Peyer's patch (tissue), 4 donors: ENCODE data around the gene IKBKG. TPM values are rescaled to one million over a fixed set of nuclear protein-coding genes. Genes with fewer than 3 reads are reported as not detected.

Source experiments
- DNase-seq, 3 donors: peaks; one replicate each; pipeline ENCODE4 v3.0.0-alpha.2; 2017 to 2019
- H3K27ac ChIP-seq, 4 donors: fragments of 200-600 bp; sonication (generic); one replicate each; pipeline ENCODE4 v1.5.1; 2016 to 2019
- H3K27me3 ChIP-seq, 2 donors: fragments of 200-600 bp; sonication (generic); one replicate each; pipeline ENCODE4 v1.5.1; 2019
- H3K36me3 ChIP-seq, 3 donors: fragments of 200-600 bp; sonication (generic); one replicate each; pipeline ENCODE4 v1.5.1; 2016 to 2019
- H3K4me1 ChIP-seq, 4 donors: fragments of 200-600 bp; sonication (generic); one replicate each; pipeline ENCODE4 v1.5.1; 2016 to 2019
- H3K4me3 ChIP-seq, 4 donors: fragments of 200-600 bp; sonication (generic); 1 replicate in 3 of 4; 2 replicates in 1 of 4; pipeline ENCODE4 v1.5.1; 2016 to 2019; ENCODE audit warnings: mild to moderate bottlenecking in 1 of 4
- H3K9me3 ChIP-seq, 4 donors: fragments of 200-600 bp; sonication (generic); one replicate each; pipeline ENCODE4 v1.5.1; 2016 to 2019; ENCODE audit warnings: mild to moderate bottlenecking in 1 of 4
- CTCF ChIP-seq, 6 experiments: fragments of 450-650 bp in 4 of 6; fragments of 200-600 bp in 2 of 6; sonication (generic) in 1 of 6; IDR thresholded peaks; one replicate each; pipeline ENCODE4 v1.5.1; 2017 to 2019; ENCODE audit warnings: antibody characterized with exemption in 6 of 6, mild to moderate bottlenecking in 3 of 6, moderate library complexity in 1 of 6
- POLR2A ChIP-seq, 2 donors: fragments of 450-650 bp; IDR thresholded peaks; one replicate each; pipeline ENCODE4 v1.5.1; 2017; ENCODE audit warnings: antibody characterized with exemption in 2 of 2, mild to moderate bottlenecking in 2 of 2, moderate library complexity in 2 of 2
- total RNA-seq, 4 donors: library from RNA; depleted of rRNA; stranded (reverse); fragments of >200 nt; gene quantifications; one replicate each; pipeline ENCODE4 v1.1.0, GENCODE V29; 2016

The IKBKG gene
- total RNA-seq, 4 donors from 2014 or later, result 11.9 to 74.3 (median 23.3) TPM

GRCh38 chrX:154594491-154594890, 47.1 kb downstream of the IKBKG start:
- H3K4me1 ChIP-seq, result no peaks in the 10 kb centered on the region
- H3K27ac ChIP-seq, result no peak overlapping the region
- no peaks in the 10 kb centered on the region for H3K36me3 ChIP-seq
- no peaks in the 10 kb centered on the region for H3K9me3 ChIP-seq
- H3K4me3 ChIP-seq, result no peak overlapping the region
- TF ChIP-seq CTCF (IDR thresholded peaks at IDR 0.05) (no peak), POLR2A (IDR thresholded peaks at IDR 0.05) (no peak)
- DNase-seq, result no peak
- no peaks in the 10 kb centered on the region for H3K27me3 ChIP-seq

- Histone ChIP-seq H3K4me3 (no peak overlapping the region), H3K4me1 (no peaks in the 10 kb centered on the region), H3K27me3 (no peaks in the 10 kb centered on the region), H3K27ac (no peak overlapping the region), H3K9me3 (no peaks in the 10 kb centered on the region), H3K36me3 (no peaks in the 10 kb centered on the region)
- no peak for TF ChIP-seq POLR2A (IDR thresholded peaks at IDR 0.05)
- DNase-seq, result no peak
Measured at GRCh38 chrX:154595559-154596249, 48.3 kb downstream of the IKBKG start.

GRCh38 chrX:154596290-154596929, 49.0 kb downstream of the IKBKG start:
- DNase-seq, result no peak
- Histone ChIP-seq H3K27ac (no peak overlapping the region), H3K36me3 (no peaks in the 10 kb centered on the region), H3K4me1 (no peaks in the 10 kb centered on the region), H3K9me3 (no peaks in the 10 kb centered on the region), H3K27me3 (no peaks in the 10 kb centered on the region), H3K4me3 (no peak overlapping the region)
- TF ChIP-seq CTCF (IDR thresholded peaks at IDR 0.05) (no peak), POLR2A (IDR thresholded peaks at IDR 0.05) (no peak)

GRCh38 chrX:154597221-154597620, 49.8 kb downstream of the IKBKG start:
- Histone ChIP-seq H3K4me1 (no peaks in the 10 kb centered on the region), H3K9me3 (no peaks in the 10 kb centered on the region), H3K27ac (no peak overlapping the region), H3K36me3 (no peaks in the 10 kb centered on the region), H3K4me3 (no peak overlapping the region), H3K27me3 (no peaks in the 10 kb centered on the region)
- no peak for DNase-seq
- TF ChIP-seq POLR2A (IDR thresholded peaks at IDR 0.05) (no peak), CTCF (IDR thresholded peaks at IDR 0.05) (no peak)

GRCh38 chrX:154598656-154599055, 51.2 kb downstream of the IKBKG start:
- no peak for TF ChIP-seq CTCF (IDR thresholded peaks at IDR 0.05)
- no peak for TF ChIP-seq POLR2A (IDR thresholded peaks at IDR 0.05)
- no peaks in the 10 kb centered on the region for H3K9me3 ChIP-seq
- H3K4me3 ChIP-seq, result no peak overlapping the region
- H3K36me3 ChIP-seq, result no peaks in the 10 kb centered on the region
- no peak overlapping the region for H3K27ac ChIP-seq
- DNase-seq, result no peak
- H3K27me3 ChIP-seq, result no peaks in the 10 kb centered on the region
- no peaks in the 10 kb centered on the region for H3K4me1 ChIP-seq

GRCh38 chrX:154599531-154599930, 52.1 kb downstream of the IKBKG start:
- Histone ChIP-seq H3K36me3 (no peaks in the 10 kb centered on the region), H3K27ac (no peak overlapping the region), H3K4me1 (no peaks in the 10 kb centered on the region), H3K9me3 (no peaks in the 10 kb centered on the region), H3K4me3 (no peak overlapping the region), H3K27me3 (no peaks in the 10 kb centered on the region)
- TF ChIP-seq CTCF (IDR thresholded peaks at IDR 0.05) (no peak), POLR2A (IDR thresholded peaks at IDR 0.05) (no peak)
- no peak for DNase-seq
